NCI-H2196 treated with DMSO at 0.1 percent for 48 hours (cell line): ENCODE data around the gene PRDM12.

Experiments used
- DNase-seq: peaks from one replicate; lab custom pipeline; 2025; ENCODE audit not compliant: unreplicated experiment; lab: John Stamatoyannopoulos, UW

PRDM12 gene

DNA sequence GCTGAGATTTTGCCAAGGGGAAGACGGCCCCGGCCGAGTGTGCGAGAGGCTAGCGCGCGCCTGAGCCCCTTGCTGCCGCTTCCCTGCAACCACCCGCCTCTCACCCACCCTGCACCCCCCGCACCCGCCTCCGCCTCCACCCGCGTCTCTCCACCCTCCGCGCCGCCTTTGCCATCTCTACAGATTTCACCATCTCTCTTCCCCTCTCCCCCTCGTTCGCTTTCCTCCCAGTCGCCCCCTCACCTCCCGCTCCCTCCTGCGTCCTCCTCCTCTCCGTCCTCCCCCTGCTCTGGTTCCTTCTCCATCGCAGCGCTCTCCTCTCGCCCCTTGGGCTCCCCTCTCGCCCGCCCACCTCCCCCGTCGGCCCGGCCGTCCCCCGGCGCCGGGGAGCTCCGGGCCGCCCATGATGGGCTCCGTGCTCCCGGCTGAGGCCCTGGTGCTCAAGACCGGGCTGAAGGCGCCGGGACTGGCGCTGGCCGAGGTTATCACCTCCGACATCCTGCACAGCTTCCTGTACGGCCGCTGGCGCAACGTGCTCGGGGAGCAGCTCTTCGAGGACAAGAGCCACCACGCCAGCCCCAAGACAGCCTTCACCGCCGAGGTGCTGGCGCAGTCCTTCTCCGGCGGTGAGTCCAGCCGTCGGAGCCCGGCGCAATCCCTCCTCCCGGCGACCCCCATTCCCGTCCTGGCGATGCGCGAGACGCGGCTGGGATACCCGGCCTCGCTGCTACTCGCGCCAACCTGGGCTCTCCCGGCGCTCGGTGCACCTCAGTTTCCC is at the start of gene PRDM12:
PRDM12 (plus strand) TSS at position 344 of the 778 bp plus-strand sequence; CDS start at position 404, 60 bp downstream.
- no peak for DNase-seq

GRCh38 chr9:130616451-130616850 is 47.9 kb upstream of the PRDM12 start:
- DNase-seq = no peak

- no peak for DNase-seq
These were observed 40.9 kb upstream of the PRDM12 start for GRCh38 chr9:130623466-130623865.

GRCh38 chr9:130624154-130624553 is 40.2 kb upstream of the PRDM12 start:
- no peak for DNase-seq

GRCh38 chr9:130626249-130626996 is 38.0 kb upstream of the PRDM12 start:
- no peak for DNase-seq

- no peak for DNase-seq
These were observed 37.3 kb upstream of the PRDM12 start for GRCh38 chr9:130627051-130627450.

GRCh38 chr9:130627896-130628792 is 36.2 kb upstream of the PRDM12 start:
- no peak for DNase-seq

GRCh38 chr9:130629443-130630070 is 34.8 kb upstream of the PRDM12 start:
- DNase-seq = no peak

DNA sequence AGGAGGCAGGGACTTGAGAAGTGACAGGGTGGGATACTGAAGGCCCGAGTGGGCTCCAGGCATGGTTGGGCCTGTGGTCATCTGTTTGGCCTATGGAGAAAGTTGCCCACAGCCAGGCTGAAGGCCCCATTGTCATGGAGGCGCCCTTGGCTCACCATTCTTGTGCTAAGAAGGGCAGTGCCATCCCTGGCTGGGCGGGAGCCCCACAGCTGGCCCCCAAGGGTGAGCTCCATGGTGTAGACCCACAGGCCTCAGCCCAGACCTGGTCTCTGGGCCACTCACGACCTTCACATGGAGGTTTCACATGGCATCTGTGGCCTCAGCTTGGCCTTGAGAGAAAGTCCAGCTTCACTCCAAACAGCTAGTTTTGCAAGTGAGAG is 34.3 kb upstream of the PRDM12 start:
- no peak for DNase-seq

- no peak for DNase-seq
These were observed 33.7 kb upstream of the PRDM12 start for GRCh38 chr9:130630506-130631330.

GRCh38 chr9:130631331-130632080 is 32.9 kb upstream of the PRDM12 start:
- DNase-seq = no peak

DNA sequence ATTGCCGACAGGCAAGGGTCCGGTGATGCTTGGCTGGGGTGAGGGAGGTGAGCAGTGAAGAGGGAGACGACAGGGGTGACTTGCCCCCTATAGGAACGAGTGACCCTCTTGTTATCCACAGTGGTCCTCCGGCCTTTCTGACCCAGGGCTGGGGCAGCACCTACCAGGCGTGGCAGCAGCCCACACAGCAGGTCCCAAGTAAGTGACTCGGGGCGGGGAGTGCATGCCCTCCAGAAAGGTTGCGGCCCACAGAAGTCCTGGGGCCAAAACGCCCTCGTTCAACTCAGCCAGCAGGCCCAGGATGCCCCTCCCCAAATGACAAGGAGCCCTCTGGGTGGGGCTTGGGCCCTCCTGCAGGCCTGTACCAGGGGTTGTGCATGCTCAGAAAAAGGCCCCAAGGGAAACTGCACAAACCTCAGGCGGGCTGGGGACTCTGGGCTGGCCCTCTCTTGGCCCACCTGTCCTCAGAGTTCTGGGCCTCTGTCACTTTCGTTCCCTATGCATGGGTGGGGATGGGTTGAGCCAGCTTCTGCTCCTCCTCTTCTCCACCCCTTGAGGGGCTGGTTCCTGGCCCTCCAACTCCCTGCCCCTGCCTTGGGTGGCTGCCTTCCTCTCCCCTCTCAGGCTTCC is 32.2 kb upstream of the PRDM12 start:
- DNase-seq = no peak

- no peak for DNase-seq
These were observed 31.6 kb upstream of the PRDM12 start for GRCh38 chr9:130632841-130633240.

DNA sequence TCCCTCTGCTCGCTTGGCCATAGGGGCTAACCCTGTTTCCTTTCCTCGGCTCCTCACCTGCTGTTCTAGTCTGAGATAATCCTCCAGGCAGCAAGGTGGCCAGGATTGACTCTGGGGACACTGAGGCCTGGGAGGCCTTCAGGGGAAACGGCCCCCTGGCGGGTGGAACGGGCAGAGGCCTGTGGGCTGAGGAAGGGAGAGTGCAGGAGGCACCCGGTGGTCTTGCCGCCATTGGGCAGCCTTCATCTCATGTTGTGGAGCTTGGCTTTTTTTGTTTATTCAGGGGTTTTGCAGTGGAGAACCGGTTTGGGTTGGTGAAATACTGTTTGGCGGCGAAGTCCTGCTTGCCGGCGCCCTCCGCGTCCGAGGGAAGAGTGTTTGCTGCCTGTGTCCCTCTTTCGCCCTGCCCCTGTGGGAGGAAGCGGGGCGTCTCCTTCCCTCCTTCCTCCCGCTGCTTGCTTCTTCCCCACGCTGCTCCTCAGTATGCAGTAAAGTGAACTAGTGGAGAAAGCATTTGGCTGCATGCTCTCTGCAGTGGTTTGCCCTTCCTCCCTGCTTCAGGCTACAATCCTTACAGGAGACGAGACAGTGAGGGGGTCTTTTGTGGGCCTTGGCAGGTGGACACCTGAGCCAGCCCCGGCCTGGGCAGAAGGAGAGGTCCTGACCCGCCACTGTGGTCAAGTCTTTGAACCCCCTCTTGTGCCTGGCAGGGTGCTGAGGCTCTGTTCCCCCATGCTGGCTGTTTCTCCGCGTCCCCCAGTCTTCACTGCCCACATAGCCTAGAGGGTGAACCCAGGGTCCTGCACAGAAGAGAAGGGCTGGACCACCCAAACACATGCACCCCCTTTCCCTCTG is 30.8 kb upstream of the PRDM12 start:
- no peak for DNase-seq

DNA sequence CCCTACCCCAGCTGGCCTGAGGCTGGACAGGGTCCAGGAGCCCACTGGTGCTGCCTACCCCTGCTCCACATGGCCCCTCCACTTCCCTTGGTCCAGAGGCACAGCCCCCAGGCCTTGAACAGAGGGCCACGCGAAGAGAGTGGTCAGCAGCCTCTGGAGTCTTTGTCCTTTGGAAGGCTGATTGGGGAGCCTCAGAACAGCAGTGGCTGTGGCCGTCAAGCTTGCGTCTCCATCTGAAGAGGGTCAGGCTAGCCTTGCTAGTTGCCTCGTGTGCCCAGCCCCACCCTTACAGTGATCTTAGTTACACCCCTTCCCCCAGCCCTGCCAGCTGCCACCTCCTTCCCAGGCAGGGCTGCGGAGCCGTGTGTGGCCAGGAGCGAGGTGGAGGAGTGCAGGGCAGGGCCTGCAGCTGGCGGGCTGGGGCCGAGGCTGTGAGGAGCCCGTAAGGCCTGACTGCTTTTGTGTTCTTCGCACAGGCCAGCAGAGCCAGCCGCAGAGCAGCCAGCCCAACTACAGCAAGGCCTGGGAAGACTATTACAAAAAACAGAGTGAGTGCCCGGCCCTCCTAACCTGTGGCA is 30.1 kb upstream of the PRDM12 start:
- DNase-seq = no peak

DNA sequence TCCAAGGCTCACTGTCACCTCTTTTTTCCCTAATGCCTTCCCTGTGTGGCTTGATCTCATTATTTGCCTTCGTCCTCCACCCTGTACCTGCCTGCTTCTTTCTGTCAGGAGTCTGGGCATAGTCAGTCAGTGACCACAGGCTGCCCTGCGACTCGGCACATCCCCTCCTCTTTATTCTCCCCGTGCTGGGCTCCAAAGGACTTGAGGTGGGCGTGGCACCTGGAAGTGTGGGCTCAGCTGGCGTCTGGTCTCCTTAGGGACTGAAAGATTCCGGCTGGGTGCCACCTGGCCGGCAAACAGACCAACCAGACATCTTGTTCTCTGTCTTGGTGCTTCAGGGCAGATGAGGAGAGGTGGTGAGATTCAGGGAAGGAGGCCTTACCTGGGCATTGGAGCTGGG is 29.6 kb upstream of the PRDM12 start:
- no peak for DNase-seq

DNA sequence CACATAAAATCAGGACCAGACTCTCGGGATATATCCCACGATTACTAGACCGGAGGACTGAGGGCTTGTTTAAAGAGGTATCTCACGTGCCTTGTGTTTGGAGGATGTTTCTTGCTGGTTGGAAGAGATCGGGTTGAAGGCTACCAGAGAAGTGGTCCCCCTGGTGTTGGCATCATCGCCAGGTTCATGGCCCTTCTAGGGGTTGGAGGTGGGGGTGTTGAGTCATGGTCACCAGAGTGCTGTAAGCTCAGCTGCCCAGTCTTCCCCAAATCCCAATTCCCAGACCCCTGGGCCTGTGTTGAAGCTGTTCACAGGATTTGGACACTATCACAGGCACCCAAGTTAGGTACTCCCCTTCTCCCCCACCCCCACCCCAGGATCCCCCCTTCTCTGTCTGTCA is 29.1 kb upstream of the PRDM12 start:
- DNase-seq = no peak
